K562 (cell line): ENCODE measurements around the gene HYI.

Experiments used
- CHD4 ChIP-seq: fragments of 200-600 bp; sonication (generic); IDR thresholded peaks from 3 replicates; pipeline ENCODE4 v1.6.1; 2012; ENCODE audit warnings: low read depth, mild to moderate bottlenecking, mixed read lengths, low read length, inconsistent platforms; ENCODE audit not compliant: insufficient read depth, insufficient replicate concordance, poor library complexity, severe bottlenecking
- NRF1 ChIP-seq, 2 experiments: fragments of 450-650 bp; IDR thresholded peaks in 1 of 2; conservative IDR thresholded peaks in 1 of 2; 2 replicates each; pipeline ENCODE4 v1.6.1; 2014; ENCODE audit warnings: mild to moderate bottlenecking in 2 of 2
- POLR2A ChIP-seq: fragments of 450-650 bp; conservative IDR thresholded peaks from 2 replicates; pipeline ENCODE4 v1.6.1; 2016
- PTBP1 ChIP-seq: fragments of 200-400 bp; formaldehyde crosslinking; IDR thresholded peaks from 2 replicates; pipeline ENCODE4 v1.6.1; 2017; ENCODE audit warnings: low read depth, low read length
- SMAD1 ChIP-seq: fragments of 150-350 bp; IDR thresholded peaks from 2 replicates; pipeline ENCODE4 v1.6.1; 2014; ENCODE audit warnings: low read length, low read depth; ENCODE audit not compliant: partially characterized antibody
- THRAP3 ChIP-seq: fragments of 450-650 bp; IDR thresholded peaks from 2 replicates; pipeline ENCODE4 v1.6.1; 2016; ENCODE audit warnings: mild to moderate bottlenecking, inconsistent platforms, borderline replicate concordance
- ZBTB40 ChIP-seq, 2 experiments: fragments of 450-650 bp in 1 of 2; sonication (generic) in 1 of 2; formaldehyde crosslinking in 1 of 2; IDR thresholded peaks; 2 replicates each; pipeline versions ENCODE4 v1.7.1 to v1.9.0; 2016 to 2022; ENCODE audit warnings: inconsistent platforms in 1 of 2, mild to moderate bottlenecking in 1 of 2, missing genetic modification reagents in 1 of 2
- TF ChIP-seq, protein P1 (sequence below): fragments of 250-450 bp; sonication (Bioruptor Pico); IDR thresholded peaks from 2 replicates; pipeline ENCODE4 v1.8.0; 2021; ENCODE audit warnings: moderate library complexity, mild to moderate bottlenecking, inconsistent platforms
- TF ChIP-seq, protein P2 (sequence below), 3 experiments: IDR thresholded peaks in 2 of 3; conservative IDR thresholded peaks in 1 of 3; 2 replicates each; pipeline ENCODE4 v1.5.1; 2011 to 2012; ENCODE audit warnings: low read length in 3 of 3, mild to moderate bottlenecking in 3 of 3, control low read depth in 2 of 3, improper control_type of control experiment in 1 of 3, inconsistent platforms in 1 of 3, low read depth in 1 of 3, mixed read lengths in 1 of 3, moderate library complexity in 1 of 3; ENCODE audit not compliant: insufficient read depth in 2 of 3
- TF ChIP-seq, protein P3 (sequence below): fragments of 450-650 bp; IDR thresholded peaks from 2 replicates; pipeline ENCODE4 v1.6.1; 2016

DNA sequence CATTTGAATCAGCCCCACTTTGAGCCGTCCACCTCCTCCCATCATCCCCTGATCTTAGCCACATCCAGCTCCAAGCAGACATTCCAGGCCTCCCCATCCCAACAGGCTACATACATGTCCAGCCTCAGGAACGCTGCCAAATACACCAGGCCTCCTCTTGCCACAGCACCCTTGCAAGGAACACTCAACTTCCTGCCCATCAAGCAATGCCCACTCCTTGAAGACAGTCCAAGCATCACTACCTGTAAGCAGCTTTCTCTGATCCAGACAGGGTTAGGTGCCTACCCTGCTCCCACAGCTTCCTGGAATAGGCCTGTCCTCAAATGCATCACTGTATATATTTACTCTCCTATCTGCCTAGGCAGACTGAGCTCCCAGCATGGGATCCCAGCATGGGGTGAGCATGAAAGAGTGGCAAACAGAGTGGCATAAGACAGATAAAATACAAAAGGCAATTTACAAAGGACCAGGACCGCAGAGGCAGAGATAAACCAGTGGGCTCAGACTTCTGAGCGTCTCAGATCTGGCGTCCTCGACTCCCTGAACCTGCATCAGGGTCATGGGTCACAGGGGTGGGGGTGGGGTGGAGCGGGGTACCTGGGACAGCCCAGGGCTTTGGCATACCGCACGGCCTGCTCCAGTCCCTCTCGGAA is 816 bp downstream of the HYI start:
- TF ChIP-seq, protein P1, sequence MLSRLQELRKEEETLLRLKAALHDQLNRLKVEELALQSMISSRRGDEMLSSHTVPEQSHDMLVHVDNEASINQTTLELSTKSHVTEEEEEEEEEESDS (CRISPR knock-in tag), result no peak
- TF ChIP-seq, protein P2, sequence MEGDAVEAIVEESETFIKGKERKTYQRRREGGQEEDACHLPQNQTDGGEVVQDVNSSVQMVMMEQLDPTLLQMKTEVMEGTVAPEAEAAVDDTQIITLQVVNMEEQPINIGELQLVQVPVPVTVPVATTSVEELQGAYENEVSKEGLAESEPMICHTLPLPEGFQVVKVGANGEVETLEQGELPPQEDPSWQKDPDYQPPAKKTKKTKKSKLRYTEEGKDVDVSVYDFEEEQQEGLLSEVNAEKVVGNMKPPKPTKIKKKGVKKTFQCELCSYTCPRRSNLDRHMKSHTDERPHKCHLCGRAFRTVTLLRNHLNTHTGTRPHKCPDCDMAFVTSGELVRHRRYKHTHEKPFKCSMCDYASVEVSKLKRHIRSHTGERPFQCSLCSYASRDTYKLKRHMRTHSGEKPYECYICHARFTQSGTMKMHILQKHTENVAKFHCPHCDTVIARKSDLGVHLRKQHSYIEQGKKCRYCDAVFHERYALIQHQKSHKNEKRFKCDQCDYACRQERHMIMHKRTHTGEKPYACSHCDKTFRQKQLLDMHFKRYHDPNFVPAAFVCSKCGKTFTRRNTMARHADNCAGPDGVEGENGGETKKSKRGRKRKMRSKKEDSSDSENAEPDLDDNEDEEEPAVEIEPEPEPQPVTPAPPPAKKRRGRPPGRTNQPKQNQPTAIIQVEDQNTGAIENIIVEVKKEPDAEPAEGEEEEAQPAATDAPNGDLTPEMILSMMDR (IDR thresholded peaks at IDR 0.05 in 2 of 3, conservative IDR thresholded peaks at IDR 0.05 in 1 of 3; ENCODE audit: insufficient read depth in 2 of 3, low read depth in 1 of 3, low read length in 3 of 3), result no peak
- no peak for TF ChIP-seq CHD4
- TF ChIP-seq SMAD1, result no peak
- no peak for TF ChIP-seq PTBP1
- TF ChIP-seq, protein P3, sequence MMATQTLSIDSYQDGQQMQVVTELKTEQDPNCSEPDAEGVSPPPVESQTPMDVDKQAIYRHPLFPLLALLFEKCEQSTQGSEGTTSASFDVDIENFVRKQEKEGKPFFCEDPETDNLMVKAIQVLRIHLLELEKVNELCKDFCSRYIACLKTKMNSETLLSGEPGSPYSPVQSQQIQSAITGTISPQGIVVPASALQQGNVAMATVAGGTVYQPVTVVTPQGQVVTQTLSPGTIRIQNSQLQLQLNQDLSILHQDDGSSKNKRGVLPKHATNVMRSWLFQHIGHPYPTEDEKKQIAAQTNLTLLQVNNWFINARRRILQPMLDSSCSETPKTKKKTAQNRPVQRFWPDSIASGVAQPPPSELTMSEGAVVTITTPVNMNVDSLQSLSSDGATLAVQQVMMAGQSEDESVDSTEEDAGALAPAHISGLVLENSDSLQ, result no peak
- no peak for TF ChIP-seq NRF1 (conservative IDR thresholded peaks at IDR 0.05 in 1 of 2, IDR thresholded peaks at IDR 0.05 in 1 of 2)
- TF ChIP-seq POLR2A, result 0 out of 2 replicates have a peak, but pooled peaks have one; percentile 19
- no peak for TF ChIP-seq THRAP3
- no peak for TF ChIP-seq ZBTB40 (IDR thresholded peaks at IDR 0.05)
- no peak for TF ChIP-seq ZBTB40 (CRISPR knock-in tag; IDR thresholded peaks at IDR 0.05)
